Activated CD8-positive, alpha-beta memory T cell treated with anti-CD3 and anti-CD28 coated beads for 48 hours (primary cell): ENCODE measurements around the gene WDR20.

Source experiments
- DNase-seq, 3 experiments: peaks; one replicate each; pipeline ENCODE4 v3.0.0-alpha.2; 2020; ENCODE audit warnings: low read depth in 2 of 3, low spot score in 2 of 3

WDR20 gene

DNA sequence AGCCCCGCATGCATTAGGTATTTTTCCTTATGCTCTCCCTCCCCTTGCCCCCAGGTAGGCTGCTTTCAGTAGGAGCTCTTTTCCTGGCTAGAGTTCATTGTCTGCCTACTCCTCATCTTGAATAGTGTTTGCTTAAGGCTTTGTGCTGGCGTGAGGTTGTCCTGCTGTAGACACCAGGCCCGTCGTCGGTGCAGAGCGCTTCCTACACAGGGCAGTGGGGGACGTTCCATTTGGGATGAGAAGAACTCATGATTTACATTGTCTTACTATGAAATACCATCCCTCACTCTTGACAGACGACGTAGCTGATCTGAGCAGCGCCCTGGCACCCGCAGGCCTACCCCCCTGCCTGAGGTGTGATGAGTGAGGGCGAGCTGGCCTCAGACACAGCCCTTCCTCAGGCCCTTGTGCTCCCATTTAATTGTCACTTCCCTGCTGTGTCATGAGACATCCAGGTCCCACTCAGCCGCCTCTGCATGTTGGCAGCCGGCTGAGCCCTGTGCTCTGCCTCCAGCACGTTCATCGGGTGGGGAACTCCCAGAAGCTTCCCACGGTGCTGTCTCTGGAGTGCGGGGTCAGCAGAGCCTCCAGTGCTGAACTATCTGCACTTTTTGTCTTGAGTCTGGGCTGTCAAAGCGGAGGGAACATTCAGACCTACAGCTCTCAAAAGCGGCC lies 76.0 kb downstream of the WDR20 start:
- DNase-seq: no peak

DNA sequence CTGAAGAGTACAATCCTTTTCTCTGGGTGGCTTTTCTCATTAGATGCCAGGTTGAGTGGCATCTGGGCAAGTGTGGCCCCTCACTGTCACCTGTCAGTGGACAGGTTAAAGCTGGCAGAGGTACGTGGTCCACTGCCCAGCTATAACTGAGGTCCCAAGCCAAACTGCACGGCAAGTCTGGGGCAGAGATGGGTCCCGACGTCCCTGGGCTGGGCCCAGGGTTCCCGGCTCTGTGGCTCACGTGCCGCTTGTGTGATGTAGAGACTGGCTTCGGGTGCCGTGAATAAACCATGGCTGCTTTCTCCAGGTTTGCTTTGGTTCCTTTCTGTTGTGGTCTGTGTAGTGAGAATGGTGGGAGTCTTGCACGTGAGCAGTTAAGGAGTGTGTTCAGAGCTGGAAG lies 77.7 kb downstream of the WDR20 start:
- DNase-seq: no peak

DNA sequence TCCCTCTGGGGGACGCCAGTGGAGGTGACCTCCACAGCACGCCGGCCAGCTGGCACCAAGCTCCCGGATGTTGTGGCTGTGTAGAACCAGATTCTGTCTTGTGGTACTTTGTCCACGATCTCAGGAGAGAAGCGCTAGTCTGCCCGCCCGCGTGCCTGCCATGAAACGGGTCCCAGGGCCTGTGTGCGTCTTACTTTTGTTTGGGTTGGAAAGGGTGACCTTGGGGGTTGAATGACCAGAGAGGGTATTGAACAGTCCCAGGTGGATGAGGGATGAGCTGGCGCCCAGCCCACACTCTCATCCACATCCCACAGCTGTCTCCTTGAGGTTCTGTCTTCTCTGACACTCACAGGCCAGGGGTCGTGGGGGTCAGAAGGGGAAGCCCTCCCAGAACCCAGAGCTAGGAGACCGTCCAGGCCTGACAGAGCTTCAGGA lies 78.3 kb downstream of the WDR20 start:
- DNase-seq: no peak

DNA sequence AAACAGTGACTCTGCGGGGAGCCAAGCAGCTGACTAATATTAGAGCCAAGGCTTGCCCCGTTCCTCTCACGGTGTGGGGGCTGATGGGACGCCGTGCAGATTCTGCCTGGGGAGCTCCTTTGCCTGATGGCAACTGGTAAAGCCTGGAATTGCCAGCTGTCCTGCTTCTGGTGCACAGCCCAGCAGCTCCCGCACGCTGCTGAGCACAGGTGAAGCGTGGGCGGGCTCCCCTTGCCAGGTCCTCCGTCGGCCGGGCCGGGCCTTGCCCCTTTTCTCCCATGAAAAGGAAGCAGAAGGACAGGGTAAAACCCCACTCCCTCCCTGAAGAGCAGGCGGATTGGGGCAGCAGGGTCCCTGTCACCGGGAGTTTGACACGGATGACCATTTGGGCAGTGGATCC lies 79.0 kb downstream of the WDR20 start:
- DNase-seq: no peak

DNA sequence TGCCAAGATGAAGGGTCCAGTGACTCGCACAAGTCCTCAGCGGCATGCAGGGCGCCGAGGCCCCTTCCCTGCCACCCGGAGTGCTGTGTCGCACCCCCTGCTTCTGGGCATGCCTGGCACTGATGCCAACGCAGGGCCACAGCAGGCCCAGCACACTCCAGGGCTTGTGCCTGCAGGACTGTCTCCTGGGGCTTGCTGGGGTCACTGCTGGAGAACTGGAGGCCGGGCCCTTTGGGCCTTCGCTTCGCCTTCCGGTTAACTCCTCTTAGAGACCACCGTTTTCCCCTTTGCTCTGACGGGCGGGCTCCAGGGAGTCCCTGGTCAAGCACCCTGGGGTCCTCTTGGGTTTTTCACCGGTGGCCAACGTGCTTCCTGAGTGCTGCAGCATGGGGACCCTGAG lies 79.6 kb downstream of the WDR20 start:
- DNase-seq: no peak

DNA sequence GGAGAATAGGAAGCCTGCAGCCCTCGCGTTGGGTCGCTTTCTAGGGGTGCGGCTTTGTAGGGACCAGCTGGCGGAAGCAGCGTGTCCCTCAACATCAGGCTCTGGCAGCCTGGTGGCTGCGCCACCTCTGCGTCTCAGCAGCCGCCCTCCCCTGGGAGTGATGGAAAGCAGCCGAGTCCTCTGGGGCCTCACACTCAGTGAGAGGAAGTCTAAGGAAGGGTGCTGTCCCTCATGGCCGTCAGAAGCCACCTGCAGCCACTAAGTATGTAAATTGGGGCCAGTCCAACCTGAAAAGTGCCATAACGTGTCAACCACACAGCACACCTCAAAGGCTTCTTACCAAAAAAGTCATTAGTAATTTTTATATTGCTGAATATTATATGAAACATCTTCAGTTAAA lies 80.3 kb downstream of the WDR20 start:
- DNase-seq: no peak

DNA sequence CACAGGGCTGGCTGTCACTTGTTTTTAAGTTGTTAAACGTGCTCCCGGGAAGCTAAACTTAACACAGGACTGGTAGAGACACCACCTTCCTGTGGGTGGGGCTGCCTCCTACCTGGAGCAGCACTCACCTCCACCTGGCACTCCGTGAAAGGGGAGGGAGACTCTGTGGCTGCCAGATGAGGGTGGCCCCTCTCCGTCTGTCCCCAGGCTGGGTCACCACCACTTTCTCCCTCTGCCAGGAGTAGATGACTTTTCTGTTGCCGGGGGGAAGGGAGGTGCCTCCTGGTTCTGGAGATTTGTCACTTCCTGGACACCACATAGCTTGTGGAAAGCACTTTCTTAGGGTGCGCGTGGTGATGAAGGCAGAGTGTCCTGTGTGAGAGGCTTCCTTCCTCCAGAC lies 81.3 kb downstream of the WDR20 start:
- DNase-seq: no peak

DNA sequence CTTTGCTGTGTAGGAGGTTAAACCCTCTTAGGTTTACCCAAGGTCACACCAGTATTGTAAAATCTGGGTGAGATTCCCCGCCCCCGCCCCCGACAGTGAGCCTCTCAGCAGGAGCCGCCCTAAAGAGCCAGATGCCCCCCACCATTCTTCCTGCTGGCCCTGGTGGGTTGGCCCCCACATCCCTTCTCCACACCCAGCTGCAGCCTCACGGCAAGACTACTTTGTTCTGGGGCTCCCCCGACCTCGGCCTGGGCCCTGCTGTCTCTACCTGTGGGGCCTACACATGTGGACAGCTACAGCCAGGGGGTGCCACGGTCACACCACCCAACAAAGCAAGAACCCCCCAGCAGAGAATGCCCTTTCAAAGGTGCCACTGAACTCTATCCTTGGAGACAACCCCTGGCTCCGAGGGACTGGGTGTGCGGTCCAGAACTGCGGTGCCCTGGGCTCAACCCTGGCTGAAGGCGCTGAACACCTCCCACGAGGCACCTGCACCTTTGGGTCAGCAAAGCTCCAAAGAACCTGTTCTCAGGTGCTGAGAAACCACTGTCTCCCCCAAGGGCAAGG lies 82.4 kb downstream of the WDR20 start:
- DNase-seq: no peak

DNA sequence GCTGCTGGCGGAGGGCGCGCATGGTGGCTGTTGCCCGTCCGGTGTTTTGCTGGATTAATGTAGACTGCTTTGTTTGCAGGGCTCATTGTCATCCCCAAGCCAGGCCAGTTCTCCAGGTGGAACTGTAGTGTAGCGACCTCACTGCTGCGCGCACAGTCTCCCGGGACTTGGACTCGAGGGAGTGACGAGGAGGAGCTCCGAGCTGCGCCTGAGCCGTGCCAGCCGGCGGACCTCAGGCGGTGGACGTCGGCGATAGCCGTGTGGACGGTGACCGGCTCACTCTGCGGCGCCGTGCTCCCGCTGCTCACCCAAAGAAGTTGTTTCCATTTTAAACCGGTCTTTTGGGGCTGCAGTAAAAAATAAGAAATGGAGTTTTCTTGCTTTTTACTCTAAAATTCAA lies 83.1 kb downstream of the WDR20 start:
- DNase-seq: no peak

DNA sequence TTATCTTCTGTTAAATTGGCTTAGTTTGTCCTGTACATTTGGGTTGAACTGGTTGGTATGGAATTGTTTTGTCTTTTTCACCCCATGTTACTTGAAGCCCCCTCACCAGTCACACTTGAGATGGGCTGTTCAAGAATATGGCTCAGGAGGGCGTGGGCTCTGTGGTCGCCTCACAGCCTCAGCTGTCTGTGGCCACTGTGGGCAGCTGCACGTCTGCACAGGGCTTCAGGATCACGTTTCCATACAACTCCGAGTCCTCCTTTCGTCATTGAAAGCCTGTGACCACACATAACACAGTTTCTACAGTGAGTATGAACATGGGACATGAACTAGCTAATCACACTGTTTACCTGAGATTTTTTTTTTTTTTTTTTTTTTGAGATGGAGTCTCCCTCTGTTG lies 84.0 kb downstream of the WDR20 start:
- DNase-seq: no peak

DNA sequence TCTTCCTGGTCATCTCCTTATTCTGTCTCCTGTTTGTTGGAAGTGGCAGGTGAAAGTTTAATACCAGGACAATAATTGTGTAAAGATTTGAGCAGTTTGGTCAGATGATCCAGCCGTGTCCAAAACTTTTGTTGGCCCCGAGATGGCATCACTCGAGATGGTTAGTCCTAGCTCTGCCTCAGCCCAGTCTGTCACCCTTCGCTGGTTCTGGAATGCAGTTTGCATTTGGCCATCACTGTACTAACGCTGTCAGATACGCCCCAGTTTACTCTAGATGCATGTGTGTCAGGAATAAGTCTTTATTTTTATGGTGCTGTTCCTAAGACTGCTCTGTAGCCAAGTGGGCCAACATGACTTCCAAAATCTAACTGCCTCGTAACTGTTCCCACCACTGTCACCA lies 85.7 kb downstream of the WDR20 start:
- DNase-seq: no peak

DNA sequence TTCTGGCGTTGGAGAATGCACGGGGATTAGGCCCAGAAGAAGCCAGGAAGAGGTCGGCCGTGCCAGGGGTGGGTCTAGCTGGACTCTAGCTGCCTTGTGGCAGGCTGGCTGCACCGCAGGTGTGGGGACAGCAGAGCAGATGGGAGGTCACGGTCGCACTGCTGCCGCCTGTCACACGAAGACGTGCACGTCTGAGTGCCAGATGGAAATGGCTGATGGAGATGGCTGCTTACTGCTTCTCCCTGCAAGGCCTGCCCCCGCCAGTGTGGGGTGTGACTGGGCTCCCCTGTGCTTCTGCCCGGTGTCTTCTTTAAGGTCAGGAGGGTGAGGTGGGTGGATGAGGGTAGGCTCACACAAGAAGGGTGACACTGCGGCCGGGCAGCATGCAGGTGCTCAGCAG lies 86.2 kb downstream of the WDR20 start:
- DNase-seq: no peak

DNA sequence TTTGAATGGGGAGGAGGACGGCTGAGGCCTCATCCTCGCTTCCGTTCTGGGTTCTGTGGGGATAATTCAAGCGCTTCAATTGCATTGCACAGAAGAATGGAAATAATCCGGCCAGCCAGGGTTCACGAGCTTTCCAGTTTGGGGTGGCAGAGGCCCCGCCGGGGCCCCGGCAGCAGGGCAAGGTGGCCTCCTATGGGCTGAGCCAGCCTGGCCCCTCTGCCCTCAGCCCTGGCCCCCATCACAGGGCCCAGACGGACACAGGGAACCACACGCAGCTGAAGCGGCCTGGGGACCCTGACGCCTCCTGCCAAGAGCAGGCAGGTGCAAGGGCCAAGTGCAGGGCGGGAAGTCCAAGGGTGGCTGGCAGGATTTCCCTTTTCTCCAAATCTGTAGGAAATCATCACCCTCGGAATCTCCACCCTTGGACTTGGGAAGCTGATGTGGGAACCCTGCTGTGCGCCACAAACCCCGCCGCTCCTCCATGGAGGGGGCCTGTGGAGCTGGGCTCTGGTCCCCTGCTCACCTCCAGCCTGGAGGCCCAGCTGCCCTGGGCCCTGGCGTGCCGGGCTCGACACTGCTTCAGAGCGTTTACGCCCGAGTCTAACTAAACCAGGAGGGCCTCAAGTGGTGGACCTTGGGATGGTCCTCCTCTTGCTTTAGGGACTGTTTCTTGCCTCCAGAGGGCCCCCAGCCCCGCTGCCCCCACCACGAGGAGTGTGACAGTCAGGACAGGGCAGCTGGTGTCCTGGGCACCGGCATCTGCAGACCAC lies 86.8 kb downstream of the WDR20 start:
- no peak for DNase-seq

DNA sequence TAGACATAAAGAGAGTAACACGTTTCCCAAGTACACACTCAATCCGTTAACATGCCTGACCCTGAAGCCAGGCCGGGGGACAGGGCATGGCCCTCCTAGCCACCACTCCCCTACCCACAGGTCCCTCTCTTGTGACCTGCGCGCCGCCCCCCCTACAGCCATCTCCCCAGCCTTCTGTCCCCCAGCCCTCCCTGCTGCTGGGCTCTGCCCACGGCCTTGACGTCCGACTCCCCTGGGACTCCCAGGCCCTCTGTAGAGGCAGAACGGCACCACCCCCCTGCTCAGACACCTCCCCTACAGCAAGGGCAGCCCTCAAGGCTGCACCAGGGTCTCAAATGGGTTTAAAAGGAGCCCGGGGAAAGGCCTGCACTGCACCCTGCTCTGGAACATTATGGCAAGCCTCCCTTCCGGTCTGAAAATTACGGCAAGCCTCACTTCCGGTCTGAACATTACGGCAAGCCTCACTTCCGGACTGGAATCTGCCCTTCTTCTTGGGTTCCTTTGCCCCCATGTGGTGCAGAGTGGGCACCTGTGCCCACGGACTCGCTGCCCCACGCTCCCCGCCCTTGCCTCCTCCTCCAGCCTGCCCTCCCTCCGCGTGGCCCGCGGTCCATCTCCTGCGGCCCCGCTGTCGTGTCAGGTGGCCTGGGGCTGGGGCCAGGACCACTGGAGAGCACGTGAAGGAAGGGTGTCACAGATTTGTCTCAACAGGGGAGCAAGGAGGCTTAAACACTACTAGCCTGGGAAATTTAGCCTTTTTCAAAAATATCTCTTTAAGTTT lies 87.7 kb downstream of the WDR20 start:
- no peak for DNase-seq

DNA sequence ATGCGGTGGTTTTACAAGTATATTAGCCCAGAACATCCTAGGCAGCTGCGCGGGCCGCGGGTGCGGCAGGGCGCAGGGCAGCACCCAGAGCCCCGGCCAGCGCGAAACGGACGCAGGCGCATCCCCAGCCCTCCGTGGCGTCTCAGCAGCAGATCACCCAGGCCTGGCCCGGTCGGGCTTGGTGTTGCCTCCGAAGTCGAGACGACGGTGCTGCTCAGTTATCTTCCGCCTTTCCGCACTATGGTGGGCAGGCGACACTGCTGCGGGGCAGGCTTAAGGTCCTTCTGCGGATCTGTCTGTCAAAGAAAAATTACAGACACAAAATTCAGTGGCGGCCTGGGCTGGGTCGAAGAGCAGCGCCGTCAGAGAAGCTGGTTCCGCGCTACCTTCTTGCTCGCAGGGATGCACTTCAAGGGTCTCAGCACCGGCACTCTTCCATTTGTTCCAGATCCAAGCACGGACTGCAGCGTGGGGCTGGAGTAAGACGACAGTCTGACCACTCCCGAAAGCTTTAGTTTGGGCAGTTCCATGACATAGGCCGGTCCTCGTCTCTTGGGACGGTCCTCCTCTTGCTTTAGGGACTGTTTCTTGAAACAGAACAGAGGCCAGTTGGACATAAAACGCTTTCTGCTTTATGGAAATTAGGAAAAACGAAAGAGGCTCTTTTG lies 89.5 kb downstream of the WDR20 start:
- DNase-seq: no peak

DNA sequence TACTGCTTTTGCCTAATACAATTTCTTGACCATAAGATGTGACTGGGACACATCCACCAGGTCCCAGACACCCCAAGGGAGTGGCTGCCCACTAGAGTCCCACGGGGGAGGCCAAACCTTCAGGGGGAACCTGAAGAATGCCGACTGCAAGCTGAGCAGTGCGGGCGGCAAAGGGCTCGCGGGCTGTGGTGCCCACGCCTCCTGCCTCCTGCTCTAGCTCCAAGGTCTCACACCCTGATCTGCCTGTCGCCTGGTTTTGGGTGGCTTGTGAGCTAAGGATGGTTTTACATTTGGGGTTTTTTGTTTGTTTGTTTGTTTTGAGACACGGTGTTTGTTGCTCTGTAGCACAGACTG lies 90.0 kb downstream of the WDR20 start:
- DNase-seq: no peak

DNA sequence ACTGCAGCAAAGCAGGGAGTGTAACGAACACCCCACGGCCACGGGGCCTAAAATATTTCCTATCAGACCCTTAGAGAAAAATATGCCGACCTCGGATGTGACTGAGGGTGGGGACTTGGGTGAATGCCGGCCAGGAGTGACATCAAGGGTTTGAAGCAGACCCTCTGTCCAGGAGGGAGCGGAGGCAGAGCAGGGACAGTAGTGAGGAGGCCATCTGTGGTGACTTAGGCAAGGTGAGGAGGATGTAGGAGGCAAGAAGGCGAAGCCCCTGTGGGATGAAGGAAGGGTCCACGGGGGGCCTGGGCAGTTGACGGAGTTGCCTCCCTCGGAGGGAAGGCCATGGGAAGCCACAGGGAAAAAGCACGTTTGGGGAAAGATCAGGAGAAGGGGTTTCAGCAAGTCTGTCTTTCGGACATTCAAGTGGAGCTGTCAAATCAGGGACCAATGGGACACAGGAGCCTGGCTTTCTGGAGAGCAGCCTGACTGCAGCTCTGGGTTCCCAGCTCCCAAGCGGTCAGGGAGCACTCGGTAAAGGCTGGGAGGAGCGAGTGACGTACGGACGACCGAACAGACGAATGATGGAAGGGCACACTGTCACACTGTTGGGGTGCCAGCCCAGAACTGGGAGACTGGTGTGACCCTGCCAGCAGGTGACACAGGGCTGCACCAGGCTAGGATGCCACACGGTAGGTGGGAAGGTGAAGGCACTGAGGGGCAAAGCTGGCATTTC lies 90.9 kb downstream of the WDR20 start:
- DNase-seq: no peak

DNA sequence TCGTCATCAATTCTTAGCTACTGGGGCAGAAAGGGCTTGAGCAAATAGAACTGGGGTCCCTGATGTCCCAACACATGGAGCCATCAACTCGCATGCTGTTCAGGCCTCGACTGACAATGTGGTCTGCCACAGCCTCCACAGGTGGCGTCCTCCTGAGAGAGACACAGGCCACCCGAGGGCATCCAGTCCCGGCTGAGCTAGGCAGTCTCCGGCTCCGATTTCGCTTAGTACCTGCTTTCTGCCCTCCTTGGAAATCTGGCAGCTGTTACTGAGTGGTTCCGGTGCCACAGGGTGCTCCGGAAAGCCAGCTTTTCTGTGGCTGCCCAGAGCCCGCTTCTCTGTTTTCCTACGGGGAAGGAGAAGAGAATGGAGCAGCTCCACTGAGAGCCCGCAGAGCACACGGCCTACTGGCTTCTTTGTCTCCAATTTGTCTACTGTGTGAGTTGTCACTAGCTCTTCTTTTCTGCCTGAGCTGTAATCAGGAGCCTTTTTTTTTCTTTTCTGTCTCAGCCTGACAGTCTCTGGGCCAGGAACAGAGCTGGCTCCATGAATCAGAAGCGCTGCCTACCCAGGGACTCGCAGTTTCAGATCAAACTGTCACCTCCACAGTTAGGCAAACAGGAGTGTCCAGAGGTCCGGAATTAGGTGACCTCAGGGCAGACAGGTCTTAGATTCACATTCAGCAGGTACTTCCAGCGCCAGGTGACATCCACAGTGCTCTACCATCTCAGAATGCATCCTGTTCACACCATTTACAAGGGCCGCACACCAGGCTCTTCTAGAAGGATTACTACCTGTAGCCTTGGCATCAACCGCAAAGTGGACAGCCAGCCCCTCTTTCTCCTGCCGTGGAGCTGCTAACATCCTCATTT lies 92.0 kb downstream of the WDR20 start:
- DNase-seq: no peak

DNA sequence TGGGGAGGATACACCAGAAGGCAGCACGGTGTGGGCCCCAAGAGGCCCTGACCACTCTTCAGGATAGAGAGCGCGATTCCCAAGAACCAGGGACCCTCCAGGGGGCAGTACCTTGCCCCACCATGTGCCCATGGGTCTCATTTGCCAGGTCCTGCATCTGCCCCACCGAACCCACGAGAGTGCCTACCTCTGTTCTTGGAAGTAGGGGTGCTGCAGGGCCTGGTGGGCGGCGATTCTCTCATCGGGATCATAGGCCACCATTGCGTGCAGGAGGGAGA lies 92.6 kb downstream of the WDR20 start:
- no peak for DNase-seq

DNA sequence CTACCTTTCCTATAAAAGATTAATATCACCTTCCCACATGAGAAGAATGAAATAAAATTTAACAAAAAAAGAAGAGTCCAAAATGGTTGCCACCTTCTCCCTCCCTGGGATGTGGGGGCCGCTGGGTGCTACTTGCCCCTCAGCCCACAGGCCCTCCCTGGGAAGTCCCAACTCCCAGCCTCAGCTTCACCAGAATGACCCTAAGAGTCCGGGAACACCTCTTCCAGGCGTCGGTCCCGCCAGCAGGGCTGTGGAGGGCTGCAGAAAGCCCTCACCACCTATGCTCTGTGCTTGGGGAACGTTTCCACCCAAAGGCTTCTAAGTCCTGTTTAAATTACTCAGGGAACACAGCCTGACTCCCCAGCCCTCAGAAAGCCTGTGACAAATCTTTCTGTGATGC lies 93.4 kb downstream of the WDR20 start:
- no peak for DNase-seq
